K562 (cell line): ENCODE measurements around the gene TOX3. TPM values are rescaled to one million over a fixed set of nuclear protein-coding genes. Genes with fewer than 3 reads are reported as not detected.

Experiments used
- ATAC-seq: fragments of 200-7000 bp; cut with Tn5 transposase; 3 replicates; pipeline ENCODE4 v1.9.1; 2020; ENCODE audit warnings: moderate library complexity
- BruUV-seq: library from RNA; stranded (reverse); fragments of 400-500 nt; replicated peaks from 2 replicates; lab custom pipeline; 2021; lab: Mats Ljungman, UMichigan
- CTCF ChIA-PET: fragments of 300-600 bp; formaldehyde crosslinking; extraction: SDS; loops from one replicate; lab custom pipeline; 2021; ENCODE audit warnings: low intra/inter-chr PET ratio; lab: Yijun Ruan, JAX
- POLR2A ChIA-PET: fragments of 300-600, 350-650 bp; sonication (Branson Sonifier 250); formaldehyde crosslinking; extraction: SDS; loops from one replicate; lab custom pipeline; 2021; ENCODE audit warnings: antibody characterized with exemption, inconsistent platforms; lab: Yijun Ruan, JAX
- DNase-seq, 4 experiments: peaks; one replicate each; pipeline versions ENCODE4 v3.0.0 to v3.0.0-alpha.2; 2011 to 2018; ENCODE audit warnings: low spot score in 3 of 4, mixed read lengths in 3 of 4; ENCODE audit errors: extremely low read depth in 1 of 4
- FAIRE-seq: peaks from 2 replicates; lab custom pipeline; 2011; peaks lifted over from hg19 to GRCh38; lab: Jason Lieb, UNC
- H2AFZ ChIP-seq: 2 replicates; pipeline ENCODE4 v1.6.0; 2011; ENCODE audit warnings: low read depth, low read length, control low read depth, inconsistent platforms
- H3K27ac ChIP-seq: fragments of 200-600 bp; 3 replicates; pipeline ENCODE4 v1.8.0; 2011; ENCODE audit warnings: low read depth, mild to moderate bottlenecking, control low read depth, inconsistent platforms, low read length, moderate library complexity, mixed read lengths; ENCODE audit errors: extremely low read depth
- H3K27me3 ChIP-seq, 2 experiments: fragments of 300-600 bp in 1 of 2; 2 replicates in 1 of 2; 3 replicates in 1 of 2; pipeline versions ENCODE4 v1.6.0 to v1.8.0; 2011; ENCODE audit warnings: inconsistent platforms in 2 of 2, low read length in 2 of 2, mild to moderate bottlenecking in 1 of 2, mixed read lengths in 1 of 2, moderate library complexity in 1 of 2; ENCODE audit not compliant: control insufficient read depth in 2 of 2, insufficient read depth in 2 of 2
- H3K36me3 ChIP-seq: fragments of 300-600 bp; 3 replicates; pipeline ENCODE4 v1.8.0; 2011; ENCODE audit warnings: mild to moderate bottlenecking, low read length, inconsistent platforms; ENCODE audit not compliant: control insufficient read depth, insufficient read depth
- H3K4me1 ChIP-seq, 2 experiments: fragments of 200-600 bp in 1 of 2; replicated peaks in 1 of 2; 2 replicates in 1 of 2; 3 replicates in 1 of 2; pipeline versions ENCODE4 v1.5.1 to v1.8.0; 2011; ENCODE audit warnings: inconsistent platforms in 2 of 2, low read length in 2 of 2, mild to moderate bottlenecking in 1 of 2, mixed read lengths in 1 of 2, moderate library complexity in 1 of 2; ENCODE audit not compliant: control insufficient read depth in 2 of 2, insufficient read depth in 2 of 2
- H3K4me2 ChIP-seq: 2 replicates; pipeline ENCODE4 v1.6.1; 2011; ENCODE audit warnings: low read length, control low read depth, inconsistent platforms, mixed read lengths; ENCODE audit not compliant: insufficient read depth
- H3K4me3 ChIP-seq: fragments of 200-600 bp; sonication (generic), shearing (Covaris generic); 2 replicates; pipeline ENCODE4 v1.5.1; 2016; ENCODE audit warnings: control low read depth, inconsistent platforms
- H3K79me2 ChIP-seq: fragments of 200-600 bp; 3 replicates; pipeline ENCODE4 v1.8.0; 2011; ENCODE audit warnings: low read length, inconsistent platforms; ENCODE audit not compliant: control insufficient read depth, insufficient read depth
- H3K9ac ChIP-seq, 2 experiments: 2 replicates each; pipeline versions ENCODE4 v1.6.0 to v1.6.1; 2011; ENCODE audit warnings: low read depth in 2 of 2, low read length in 2 of 2, control low read depth in 1 of 2, inconsistent platforms in 1 of 2, mild to moderate bottlenecking in 1 of 2, mixed read lengths in 1 of 2; ENCODE audit not compliant: insufficient read depth in 1 of 2
- H3K9me1 ChIP-seq: one replicate; pipeline ENCODE4 v1.6.0; 2011; ENCODE audit warnings: inconsistent platforms, mild to moderate bottlenecking, low read length, moderate library complexity; ENCODE audit not compliant: control insufficient read depth, insufficient read depth
- H3K9me3 ChIP-seq: replicated peaks from 2 replicates; pipeline ENCODE4 v1.5.1; 2011; ENCODE audit warnings: low read depth, low read length, inconsistent platforms; ENCODE audit not compliant: control insufficient read depth, insufficient read depth
- H4K20me1 ChIP-seq: replicated peaks from 2 replicates; pipeline ENCODE4 v1.6.1; 2011; ENCODE audit warnings: low read length, inconsistent platforms, mixed read lengths; ENCODE audit not compliant: control insufficient read depth, insufficient read depth
- DACH1 ChIP-seq: fragments of 450-650 bp; IDR thresholded peaks from 2 replicates; pipeline ENCODE4 v1.6.1; 2018; ENCODE audit not compliant: partially characterized antibody
- EZH2 ChIP-seq: IDR thresholded peaks from 2 replicates; pipeline ENCODE4 v1.6.1; 2012; ENCODE audit warnings: low read depth, mild to moderate bottlenecking, inconsistent platforms, low read length, borderline replicate concordance
- KAT7 ChIP-seq: sonication (generic); formaldehyde crosslinking; IDR thresholded peaks from 2 replicates; pipeline ENCODE4 v1.8.0; 2022; ENCODE audit warnings: missing genetic modification reagents, mild to moderate bottlenecking, borderline replicate concordance
- KLF1 ChIP-seq: fragments of 450-650 bp; IDR thresholded peaks from 2 replicates; pipeline ENCODE4 v1.6.1; 2016; ENCODE audit warnings: missing genetic modification characterization, missing compliant biosample characterization
- MYC ChIP-seq, 2 experiments: fragments of 250-450 bp in 1 of 2; sonication (Bioruptor Pico) in 1 of 2; IDR thresholded peaks; 2 replicates each; pipeline versions ENCODE4 v1.5.1 to v1.6.1; 2012 to 2021; ENCODE audit warnings: low read depth in 2 of 2, borderline replicate concordance in 1 of 2, improper control_type of control experiment in 1 of 2, low read length in 1 of 2, mild to moderate bottlenecking in 1 of 2, moderate library complexity in 1 of 2
- NCOA2 ChIP-seq, 2 experiments: fragments of 450-650 bp; IDR thresholded peaks; 2 replicates each; pipeline ENCODE4 v1.6.1; 2018; ENCODE audit warnings: mild to moderate bottlenecking in 2 of 2, moderate library complexity in 1 of 2; ENCODE audit not compliant: partially characterized antibody in 2 of 2
- RBM39 ChIP-seq: fragments of 200-400 bp; formaldehyde crosslinking; optimal IDR thresholded peaks from 2 replicates; pipeline ENCODE3; 2018; ENCODE audit warnings: low read depth, low read length
- RFX1 ChIP-seq: fragments of 450-650 bp; IDR thresholded peaks from 2 replicates; pipeline ENCODE4 v1.6.1; 2016; ENCODE audit warnings: mild to moderate bottlenecking, moderate library complexity
- SP2 ChIP-seq: IDR thresholded peaks from 2 replicates; pipeline ENCODE4 v1.6.1; 2011; ENCODE audit warnings: mild to moderate bottlenecking, low read depth, low read length, moderate library complexity; ENCODE audit not compliant: poor library complexity, severe bottlenecking; ENCODE audit errors: extremely low read depth
- ZNF79 ChIP-seq: fragments of 250-450 bp; sonication (Bioruptor Pico); IDR thresholded peaks from 2 replicates; pipeline ENCODE4 v1.4.0; 2020; ENCODE audit warnings: low read depth, mild to moderate bottlenecking, moderate library complexity
- WGBS: fragments of 100-300 bp; shearing (Covaris generic); methylation state at CpG from one replicate; pipeline ENCODE4 v1.1.6; 2016; ENCODE audit warnings: low coverage, mixed read lengths; ENCODE audit not compliant: insufficient coverage; ENCODE audit errors: missing lambda C conversion rate; 5-methylcytosine and 5-hydroxymethylcytosine counted together
- in situ Hi-C: fragments of 300-500 bp; cut with MboI; formaldehyde crosslinking; loops from 4 replicates; pipeline ENCODE4 v1.15.0; 2018; ENCODE audit warnings: inconsistent platforms, mixed read lengths
- intact Hi-C: fragments of 100-400 bp; cut with micrococcal nuclease; formaldehyde crosslinking; loops from 2 replicates; pipeline ENCODE4 v1.14.2; 2022
- polyA plus RNA-seq, 8 experiments: library from polyadenylated mRNA; depleted of rRNA in 4 of 8; stranded (reverse) in 5 of 8; unstranded in 3 of 8; fragments of >200 nt; fragmentation: Nextera tagmentation in 2 of 8; fragmentation: Illumina TruSeq in 1 of 8; extraction: Ambion mirVana in 2 of 8; extraction: Trizol in 1 of 8; gene quantifications; 2 replicates each; pipeline versions ENCODE4 v1.2.1 to v1.2.3, GENCODE V29; 2011 to 2014; ENCODE audit warnings: inconsistent platforms in 1 of 8, missing spikeins in 1 of 8
- total RNA-seq, 7 experiments: library from RNA; depleted of rRNA in 6 of 7; stranded (reverse); fragments of >200 nt in 6 of 7; fragmentation: Illumina TruSeq in 2 of 7; extraction: Trizol in 2 of 7; gene quantifications; 2 replicates each; pipeline versions ENCODE4 v1.2.1 to v1.2.3, GENCODE V29; 2011 to 2021; ENCODE audit warnings: low replicate concordance in 1 of 7
- TF ChIP-seq, protein P1 (sequence below), 2 experiments: fragments of 450-650 bp in 1 of 2; sonication (generic) in 1 of 2; formaldehyde crosslinking; conservative IDR thresholded peaks; 2 replicates each; pipeline versions ENCODE4 v1.4.0 to v1.8.1; 2020 to 2022; ENCODE audit warnings: mild to moderate bottlenecking in 1 of 2, missing genetic modification reagents in 1 of 2
- TF ChIP-seq, protein P2 (sequence below): sonication (generic); formaldehyde crosslinking; IDR thresholded peaks from 2 replicates; pipeline ENCODE4 v1.8.1; 2023; ENCODE audit warnings: mild to moderate bottlenecking, missing genetic modification reagents, moderate library complexity

Gene TOX3
- total and polyA plus RNA-seq, 9 of the 15 experiments (the other 6 are each of a cell fraction or from before 2014, with no cell fraction given): not detected

DNA sequence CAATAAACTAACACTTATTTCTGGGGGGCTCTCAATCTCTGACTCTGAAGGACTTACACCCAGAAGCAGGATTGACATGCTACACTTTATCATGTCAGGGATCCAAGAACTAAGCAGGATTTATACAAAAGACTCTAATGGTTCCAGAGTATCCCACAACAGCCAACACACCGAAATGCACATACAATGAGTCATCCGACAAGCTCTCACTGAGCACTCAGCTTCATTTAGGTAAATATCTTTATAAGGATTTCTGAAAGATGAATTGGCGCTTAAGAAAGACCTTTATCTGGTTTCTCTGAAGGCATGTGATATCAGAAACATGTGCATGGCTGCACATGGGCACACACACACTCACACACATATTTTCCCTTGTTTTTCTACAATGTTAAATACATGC lies 77.2 kb downstream of the TOX3 start:
- no peaks in the 10 kb centered on the region for H3K4me1 ChIP-seq
- no peak overlapping the region for H3K27ac ChIP-seq
- no peaks in the 10 kb centered on the region for H3K79me2 ChIP-seq
- no peaks in the 10 kb centered on the region for H3K9me3 ChIP-seq
- H3K4me3 ChIP-seq: no peak overlapping the region
- H3K27me3 ChIP-seq: no peaks in the 10 kb centered on the region
- H3K36me3 ChIP-seq: no peaks in the 10 kb centered on the region
- H2AFZ ChIP-seq: no peak overlapping the region
- no peaks in the 10 kb centered on the region for H3K9me1 ChIP-seq
- no peak for DNase-seq
- no peak for ATAC-seq
- intact Hi-C loops (no loop called here), in situ Hi-C loops (no loop called here)
- no TSS peak for BruUV-seq
- ChIA-PET POLR2A (no interaction called here), CTCF (no interaction called here)
- H3K9ac ChIP-seq: no peak overlapping the region
- no peaks in the 10 kb centered on the region for H4K20me1 ChIP-seq
- FAIRE-seq: no peak
- WGBS: 2% methylated on average over 3 of the region's 3 CpGs
- H3K4me2 ChIP-seq: no peak overlapping the region
- TF ChIP-seq RBM39 (no peak), SP2 (no peak), RFX1 (no peak), ZNF79 (no peak), MYC (IDR thresholded peaks at IDR 0.05; ENCODE audit: low read depth, low read length) (no peak), MYC (CRISPR knock-in tag; IDR thresholded peaks at IDR 0.05; ENCODE audit: borderline replicate concordance, low read depth) (no peak), KLF1 (no peak), NCOA2 (IDR thresholded peaks at IDR 0.05; ENCODE audit: partially characterized antibody in 2 of 2) (no peak), DACH1 (no peak), KAT7 (CRISPR knock-in tag) (no peak), EZH2 (no peak)
- TF ChIP-seq, protein P1, sequence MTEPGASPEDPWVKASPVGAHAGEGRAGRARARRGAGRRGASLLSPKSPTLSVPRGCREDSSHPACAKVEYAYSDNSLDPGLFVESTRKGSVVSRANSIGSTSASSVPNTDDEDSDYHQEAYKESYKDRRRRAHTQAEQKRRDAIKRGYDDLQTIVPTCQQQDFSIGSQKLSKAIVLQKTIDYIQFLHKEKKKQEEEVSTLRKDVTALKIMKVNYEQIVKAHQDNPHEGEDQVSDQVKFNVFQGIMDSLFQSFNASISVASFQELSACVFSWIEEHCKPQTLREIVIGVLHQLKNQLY (CRISPR knock-in tag; conservative IDR thresholded peaks at IDR 0.05): no peak
- TF ChIP-seq, protein P2, sequence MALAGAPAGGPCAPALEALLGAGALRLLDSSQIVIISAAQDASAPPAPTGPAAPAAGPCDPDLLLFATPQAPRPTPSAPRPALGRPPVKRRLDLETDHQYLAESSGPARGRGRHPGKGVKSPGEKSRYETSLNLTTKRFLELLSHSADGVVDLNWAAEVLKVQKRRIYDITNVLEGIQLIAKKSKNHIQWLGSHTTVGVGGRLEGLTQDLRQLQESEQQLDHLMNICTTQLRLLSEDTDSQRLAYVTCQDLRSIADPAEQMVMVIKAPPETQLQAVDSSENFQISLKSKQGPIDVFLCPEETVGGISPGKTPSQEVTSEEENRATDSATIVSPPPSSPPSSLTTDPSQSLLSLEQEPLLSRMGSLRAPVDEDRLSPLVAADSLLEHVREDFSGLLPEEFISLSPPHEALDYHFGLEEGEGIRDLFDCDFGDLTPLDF: no peak
